22Rv1 (cell line): ENCODE data around the gene ADORA1.

Experiments used
- CTCF ChIP-seq: fragments of 450-650 bp; IDR thresholded peaks from 2 replicates; pipeline ENCODE4 v1.5.1; 2017; ENCODE audit warnings: mild to moderate bottlenecking
- ZFX ChIP-seq: fragments of 450-650 bp; IDR thresholded peaks from 2 replicates; pipeline ENCODE4 v1.6.1; 2017; ENCODE audit warnings: antibody characterized with exemption, borderline replicate concordance

DNA sequence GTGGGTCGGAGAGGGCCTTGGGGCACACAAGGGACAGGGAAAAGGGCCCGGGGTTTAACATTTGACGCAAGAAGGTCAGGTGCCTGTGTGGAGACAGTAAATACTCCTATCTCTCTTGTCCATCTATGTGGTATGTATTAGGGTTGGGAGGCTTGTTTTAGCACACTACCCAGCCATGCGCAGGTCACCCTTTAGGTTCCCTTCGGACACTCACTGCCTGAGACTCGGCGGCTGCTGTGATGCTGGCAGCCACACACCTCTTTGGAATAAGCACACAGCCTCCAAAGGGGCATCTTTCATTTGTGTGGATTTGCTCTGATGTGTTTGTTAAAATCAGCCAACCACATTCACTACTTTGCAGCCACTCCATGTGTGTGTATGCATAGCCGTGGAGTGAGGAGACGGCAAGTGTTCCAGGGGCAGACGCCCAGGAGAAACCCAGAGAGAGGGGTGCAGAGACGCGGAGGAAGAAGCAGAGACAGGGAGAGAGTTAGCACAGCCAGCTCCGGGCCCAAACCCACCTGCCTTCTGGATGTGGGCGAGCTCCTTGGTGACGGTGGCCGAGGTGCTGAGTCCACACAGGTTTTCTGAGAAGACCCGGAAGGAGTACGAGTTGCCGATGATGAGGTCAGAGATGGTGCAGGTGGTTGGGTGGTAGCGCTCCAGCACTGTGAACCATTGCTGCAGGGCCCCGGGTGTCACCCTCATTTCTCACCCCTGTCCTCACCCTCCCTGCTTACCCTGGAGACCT is 42.4 kb downstream of the ADORA1 start:
- TF ChIP-seq CTCF (no peak), ZFX (no peak)
